GM18508 (cell line): ENCODE measurements around the gene FSD2.
A peak's percentile ranks its signal among the peaks of the same experiment; 100 is the strongest.

Experiments
- ATAC-seq: cut with Tn5 transposase; IDR thresholded peaks from one replicate; pipeline ENCODE4 v1.9.1; 2021; ENCODE audit warnings: moderate number of reproducible peaks; ENCODE audit not compliant: insufficient read depth, unreplicated experiment

Gene FSD2

GRCh38 chr15:82805994-82806406 lies at the start of gene FSD2:
Gene FSD2 (minus strand): TSS chr15:82806069. CDS start chr15:82787390, 18,679 bp downstream.
- peak; percentile 67 for ATAC-seq

DNA sequence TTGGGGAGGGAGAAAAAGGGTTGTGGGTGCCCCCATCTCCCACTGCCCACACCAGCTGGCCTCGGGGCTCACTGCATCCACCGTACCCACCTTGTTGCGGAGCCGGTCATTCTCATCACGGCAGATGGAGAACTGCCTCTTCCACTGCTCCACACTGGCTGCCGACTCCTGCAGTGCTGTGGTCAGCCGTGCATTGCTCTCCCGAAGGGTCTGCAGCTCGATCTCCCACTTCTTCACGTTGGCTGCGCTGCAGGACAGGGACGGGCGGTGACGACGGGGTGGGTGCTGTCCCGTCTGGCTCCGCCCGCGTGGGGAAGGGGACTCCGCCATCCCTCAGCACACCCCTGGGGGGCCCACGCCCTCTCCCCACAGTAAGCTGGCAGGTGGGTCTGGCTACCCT lies 48.7 kb upstream of the FSD2 start:
- ATAC-seq: no peak

DNA sequence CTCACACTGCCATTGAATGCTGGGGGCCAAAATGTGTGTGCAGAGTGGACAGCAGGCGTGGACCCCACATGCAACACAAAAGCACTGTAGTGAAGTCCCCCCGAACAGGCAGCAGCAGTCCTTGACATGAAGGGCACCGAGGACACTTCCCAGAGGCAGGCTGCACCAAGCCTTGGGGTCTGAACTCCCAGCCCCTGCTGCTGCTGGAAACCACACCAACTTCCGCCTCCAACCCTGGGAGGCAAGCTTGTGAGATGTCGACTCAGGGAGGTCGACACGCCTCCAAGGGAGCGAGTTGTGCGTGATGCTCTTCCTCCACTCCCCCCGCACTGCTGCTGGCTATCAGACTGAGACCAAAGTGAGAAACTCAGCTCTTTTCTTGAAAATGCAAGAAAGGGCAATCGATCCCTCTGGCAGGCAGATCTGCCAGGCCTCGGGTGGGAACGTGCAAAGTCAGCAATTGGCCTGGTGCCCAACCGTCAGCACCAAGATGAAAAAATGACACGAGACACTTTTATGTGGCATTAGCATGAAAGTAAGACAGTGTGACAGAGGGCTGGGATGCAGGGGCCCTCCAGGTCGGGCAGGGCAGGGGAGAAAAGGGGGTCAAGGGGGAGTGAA lies 47.2 kb upstream of the FSD2 start:
- ATAC-seq: no peak

DNA sequence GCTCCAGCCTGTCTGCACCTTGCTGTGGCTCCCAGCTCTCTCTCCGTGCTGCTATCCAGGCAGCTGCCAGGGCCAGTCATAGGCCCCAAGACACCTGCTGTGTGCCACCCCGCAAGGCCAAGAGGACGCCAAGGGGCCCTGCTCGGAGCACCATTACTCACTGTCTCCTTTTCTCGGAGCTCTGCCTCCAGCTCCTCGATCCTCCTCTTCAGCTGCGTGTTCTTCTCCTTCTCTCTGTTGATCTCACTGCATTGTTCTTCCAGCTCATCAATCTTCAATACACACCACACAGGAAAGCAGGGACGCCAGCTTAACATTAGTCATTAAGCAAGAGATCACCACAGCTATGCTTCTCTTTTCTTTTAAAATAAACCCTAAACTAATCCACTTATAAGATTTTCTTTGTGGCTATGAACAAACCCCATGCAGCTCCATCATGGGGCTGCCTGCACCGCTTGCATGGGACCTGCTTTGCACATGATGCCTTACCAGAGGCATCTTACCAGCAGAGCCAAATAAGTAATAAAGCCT lies 46.2 kb upstream of the FSD2 start:
- ATAC-seq: no peak

GRCh38 chr15:82851306-82851850 lies 45.5 kb upstream of the FSD2 start:
- no peak for ATAC-seq

- no peak for ATAC-seq
Observed at GRCh38 chr15:82850731-82851130, 44.9 kb upstream of the FSD2 start.

DNA sequence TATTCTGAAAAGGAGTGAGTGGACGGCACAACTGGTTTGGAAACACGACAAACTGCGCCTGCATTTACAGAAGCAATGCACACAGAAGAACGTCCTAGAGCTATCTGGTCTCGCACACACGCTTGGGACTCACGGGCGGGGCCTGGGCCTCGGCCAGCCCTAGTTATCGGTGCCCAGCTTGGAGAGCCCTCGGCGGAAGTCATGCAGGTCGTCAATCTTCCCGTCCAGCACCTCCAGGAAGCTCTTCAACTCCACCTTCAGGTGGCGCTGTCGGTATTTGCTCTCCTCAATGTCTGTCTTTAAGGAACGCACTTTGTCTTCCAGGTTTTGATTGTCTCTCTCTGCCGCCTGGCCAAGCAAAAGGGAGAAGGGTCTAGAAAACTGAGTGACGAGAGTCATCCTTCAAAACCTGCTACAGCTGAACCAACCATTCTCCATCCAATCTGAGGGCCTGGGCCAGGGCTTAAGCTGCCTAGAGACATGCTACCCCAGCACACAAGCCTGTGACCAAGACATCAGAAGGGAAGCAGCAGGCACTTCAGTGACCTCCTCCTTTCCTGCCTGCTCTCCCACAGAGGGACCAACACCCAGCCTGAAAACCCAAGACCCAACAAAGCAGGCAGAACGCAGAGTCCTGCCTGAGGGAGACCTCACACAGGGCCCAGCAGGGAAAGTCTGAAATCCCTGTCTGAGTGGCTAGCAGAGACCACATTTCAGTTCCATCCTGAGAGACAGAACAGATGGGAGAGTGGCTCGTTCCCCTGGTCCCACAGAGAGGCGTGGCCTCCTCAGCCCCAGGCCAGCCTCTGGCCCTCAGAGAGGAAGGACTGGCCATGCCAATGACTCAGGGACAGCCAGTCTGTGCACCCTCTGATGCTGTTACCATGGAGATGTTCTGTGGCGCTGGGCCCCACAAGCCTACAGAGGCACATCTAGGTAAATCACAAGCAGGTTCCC lies 44.0 kb upstream of the FSD2 start:
- ATAC-seq: no peak

DNA sequence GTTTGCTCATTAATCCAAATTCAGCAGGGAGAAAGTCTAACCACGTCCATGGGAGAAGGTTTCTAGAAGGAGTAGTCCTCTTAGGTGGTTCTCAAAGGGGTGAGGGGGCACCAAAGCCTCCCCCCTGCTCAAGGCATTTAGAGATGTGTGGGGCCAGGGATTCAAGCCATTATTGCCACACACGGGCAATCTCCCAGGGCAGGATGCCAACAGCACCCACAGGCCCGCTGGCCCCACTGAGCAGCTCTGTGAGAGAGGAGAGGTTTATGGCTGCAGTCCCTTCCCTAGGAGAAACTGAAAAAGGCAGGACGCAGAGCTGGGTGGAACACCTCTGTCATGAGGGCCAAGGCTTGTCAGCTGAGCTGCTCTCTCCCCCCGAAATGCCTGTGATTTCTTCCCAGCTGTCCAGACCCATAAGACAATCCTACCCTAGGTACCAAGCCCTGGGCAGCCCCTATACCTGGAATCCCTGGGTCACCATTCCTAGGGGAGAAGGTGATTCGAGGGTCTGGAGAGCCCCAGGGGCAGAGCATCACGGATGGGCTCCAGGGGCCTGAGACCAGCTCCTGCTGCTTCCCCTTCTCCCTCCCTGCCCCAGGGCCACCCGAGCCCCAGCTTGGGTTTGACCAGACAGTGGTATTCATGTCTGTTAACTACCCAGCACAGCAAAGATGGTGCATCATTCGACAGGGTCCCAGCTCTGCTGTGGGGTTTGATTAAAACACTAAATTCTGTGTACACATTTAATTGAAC lies 42.5 kb upstream of the FSD2 start:
- no peak for ATAC-seq

DNA sequence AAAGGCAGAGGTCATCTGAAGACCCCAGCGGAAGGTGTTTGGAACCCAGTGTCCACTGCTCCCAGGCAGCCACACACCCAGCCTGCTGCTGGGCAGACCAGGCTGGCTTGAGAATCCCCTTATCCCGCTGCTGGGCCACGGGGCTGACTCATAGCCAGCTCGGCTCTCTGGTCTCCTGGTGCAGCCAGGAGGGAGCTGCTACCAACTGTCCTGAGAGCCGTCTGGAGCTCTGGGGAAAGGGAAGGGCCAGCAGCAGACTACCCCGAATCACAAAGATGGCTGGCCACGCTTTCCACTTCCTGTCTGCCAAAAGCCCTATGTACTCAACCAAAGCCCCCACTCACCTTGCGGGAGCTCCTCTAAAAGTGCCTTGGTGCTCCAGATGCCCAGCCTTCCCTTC lies 41.8 kb upstream of the FSD2 start:
- no peak for ATAC-seq

DNA sequence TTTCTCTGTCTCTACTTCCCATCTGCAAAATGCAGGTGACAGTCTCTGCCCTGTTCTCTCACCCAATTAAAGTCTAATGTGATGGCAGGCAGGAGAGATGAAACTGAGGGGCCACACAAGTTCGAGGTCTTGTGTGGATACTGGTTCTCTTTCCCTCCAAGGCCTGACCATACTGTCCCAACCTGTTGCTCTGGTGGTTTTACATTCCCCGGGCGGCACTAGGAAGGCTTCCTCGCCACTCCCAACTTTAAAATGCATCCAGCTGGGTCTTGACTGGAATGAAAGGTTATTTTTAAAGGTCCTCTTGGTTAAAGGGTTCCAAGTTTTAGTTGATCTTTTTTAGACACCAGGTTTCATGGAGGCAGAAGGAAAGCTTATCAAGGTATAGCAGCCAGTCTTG lies 40.8 kb upstream of the FSD2 start:
- ATAC-seq: no peak

GRCh38 chr15:82845686-82846085 lies 39.8 kb upstream of the FSD2 start:
- ATAC-seq: no peak

DNA sequence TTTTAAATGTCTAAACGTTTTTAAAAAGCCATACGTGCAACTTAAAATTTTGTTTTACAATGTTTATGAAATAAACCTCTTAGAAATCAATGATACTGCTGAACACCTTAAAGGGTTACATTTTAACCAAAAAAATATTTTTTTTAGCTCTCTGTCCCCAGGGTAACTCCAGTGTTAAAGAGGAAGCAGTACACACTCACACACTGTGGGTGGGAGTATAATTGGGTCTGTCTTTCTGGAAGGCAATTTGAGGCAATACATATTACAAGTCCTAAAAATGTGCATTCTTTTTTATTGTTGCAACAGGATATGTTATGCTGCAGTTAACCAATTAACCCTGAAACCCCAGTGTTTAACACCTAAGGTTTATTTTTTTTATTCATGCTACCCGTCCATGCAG lies 37.7 kb upstream of the FSD2 start:
- ATAC-seq: no peak

GRCh38 chr15:82840166-82840565 lies 34.3 kb upstream of the FSD2 start:
- ATAC-seq: no peak

DNA sequence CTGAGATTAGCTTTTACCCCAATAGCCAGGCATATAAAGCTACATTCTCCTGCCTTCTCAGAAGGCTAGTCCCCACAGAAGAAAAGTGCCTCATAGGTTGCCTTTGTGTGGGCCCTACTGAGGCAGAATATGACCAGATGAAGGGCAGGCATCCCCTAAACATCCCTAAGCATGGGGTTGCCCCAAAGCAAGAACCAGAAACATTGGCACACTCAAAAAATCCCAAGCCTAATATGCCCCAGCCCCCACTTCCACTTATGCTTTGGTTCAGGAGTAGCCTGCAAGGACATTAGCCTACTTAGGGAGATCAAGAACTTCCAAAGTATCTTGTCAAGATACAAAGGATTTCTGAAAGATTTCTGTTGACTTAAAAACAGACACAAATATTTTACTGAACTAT lies 33.3 kb upstream of the FSD2 start:
- no peak for ATAC-seq

- ATAC-seq: no peak
Observed at GRCh38 chr15:82838096-82838735, 32.3 kb upstream of the FSD2 start.

- no peak for ATAC-seq
Observed at GRCh38 chr15:82835391-82835917, 29.6 kb upstream of the FSD2 start.

DNA sequence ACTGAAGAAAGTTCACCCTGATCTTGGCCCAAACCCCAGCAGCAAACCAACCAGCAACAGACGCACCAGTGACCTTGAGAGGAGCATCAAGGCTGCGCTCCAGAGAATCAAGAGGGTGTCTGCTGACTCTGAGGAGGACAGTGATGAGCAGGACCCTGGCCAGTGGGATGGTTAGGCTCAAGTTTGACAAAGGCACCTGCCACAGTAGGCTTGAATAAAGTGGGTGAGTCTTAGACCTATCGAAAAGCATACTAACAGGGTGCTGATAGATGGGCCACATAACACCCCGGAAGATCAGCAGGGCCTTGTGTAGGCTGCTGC lies 27.5 kb upstream of the FSD2 start:
- no peak for ATAC-seq

GRCh38 chr15:82832601-82833361 lies 26.9 kb upstream of the FSD2 start:
- peak; percentile 74 for ATAC-seq

GRCh38 chr15:82831894-82832600 lies 26.2 kb upstream of the FSD2 start:
- ATAC-seq: no peak
